Measurements from ENCODE around the gene CHST15.

CHST15 gene

GRCh38 chr10:124065382-124066125, 27.8 kb downstream of the CHST15 start:
- no peak for DNase-seq (ENCODE audit: low read depth)

GRCh38 chr10:124064676-124065075, 28.7 kb downstream of the CHST15 start:
- no peak for DNase-seq (ENCODE audit: low read depth)

- peak; percentile 50 for DNase-seq (ENCODE audit: low read depth)
These were observed 29.4 kb downstream of the CHST15 start for GRCh38 chr10:124063750-124064603.

DNA sequence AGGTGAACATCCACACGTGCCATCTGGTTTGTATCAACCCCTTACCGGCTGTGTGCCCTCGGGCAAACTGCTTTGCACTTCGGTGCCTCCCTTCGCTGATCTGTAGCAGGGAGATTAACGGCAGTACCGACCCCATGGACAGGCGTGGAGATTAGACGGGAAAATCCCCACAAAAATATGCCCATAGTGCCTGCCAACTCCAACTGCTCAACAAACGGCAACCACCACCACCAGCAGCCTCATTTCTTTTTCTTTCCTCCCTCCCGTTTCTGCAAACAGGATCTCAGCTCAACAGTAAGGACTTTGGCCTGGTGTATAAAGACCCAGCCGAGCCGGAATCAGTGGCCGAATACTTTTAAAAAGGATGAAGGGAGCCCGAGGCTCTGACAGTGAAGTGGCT, 31.0 kb downstream of the CHST15 start:
- DNase-seq (ENCODE audit: low read depth), result no peak

GRCh38 chr10:124061030-124061429, 32.4 kb downstream of the CHST15 start:
- no peak for DNase-seq (ENCODE audit: low read depth)

DNA sequence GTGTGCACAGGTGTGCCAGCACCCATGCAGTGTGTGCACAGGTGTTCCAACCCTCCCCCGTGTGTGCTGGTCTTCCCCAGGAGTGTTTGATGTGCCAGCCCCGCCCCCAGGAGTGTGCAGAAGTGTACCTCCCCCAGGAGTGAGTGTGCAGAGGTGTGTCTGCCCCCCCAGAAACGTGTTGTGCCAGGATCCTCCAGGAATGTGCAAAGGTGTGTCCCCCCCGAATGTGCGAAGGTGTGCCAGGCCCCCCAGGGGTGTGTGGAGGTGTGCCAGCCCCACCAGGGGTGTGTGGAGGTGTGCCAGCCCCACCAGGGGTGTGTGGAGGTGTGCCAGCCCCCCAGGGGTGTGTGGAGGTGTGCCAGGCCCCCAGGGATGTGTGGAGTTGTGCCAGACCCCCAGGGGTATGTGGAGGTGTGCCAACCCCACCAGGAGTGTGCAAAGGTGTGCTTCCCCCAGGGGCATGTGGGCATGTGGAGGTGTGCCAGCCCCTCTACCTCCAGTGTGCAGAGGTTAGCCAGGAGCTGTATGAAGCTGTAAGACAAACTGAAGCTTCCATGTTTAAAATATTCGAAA, 33.2 kb downstream of the CHST15 start:
- DNase-seq (ENCODE audit: low read depth), result no peak

DNA sequence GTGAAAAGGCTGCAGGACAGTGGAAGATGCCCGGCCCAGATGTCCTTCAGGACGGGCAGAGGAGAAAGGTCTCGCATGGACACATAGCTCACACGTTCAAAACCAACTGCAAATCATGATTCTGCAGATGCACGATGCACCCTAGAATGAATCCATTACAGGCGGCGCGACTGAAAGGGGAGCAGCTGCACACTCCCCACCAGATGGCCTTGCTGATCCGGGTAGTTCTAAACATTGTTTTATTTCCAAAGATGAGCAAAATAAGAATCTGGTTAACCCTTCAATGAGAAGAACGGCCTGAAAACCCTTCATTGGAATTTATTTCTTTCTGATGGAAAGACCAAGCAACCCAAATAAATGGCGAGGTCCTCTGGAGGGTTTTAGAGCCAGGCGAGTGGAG, 33.8 kb downstream of the CHST15 start:
- no peak for DNase-seq (ENCODE audit: low read depth)

- DNase-seq (ENCODE audit: low read depth), result no peak
These were observed 34.9 kb downstream of the CHST15 start for GRCh38 chr10:124058346-124059003.

GRCh38 chr10:124057601-124058000, 35.8 kb downstream of the CHST15 start:
- no peak for DNase-seq (ENCODE audit: low read depth)

DNA sequence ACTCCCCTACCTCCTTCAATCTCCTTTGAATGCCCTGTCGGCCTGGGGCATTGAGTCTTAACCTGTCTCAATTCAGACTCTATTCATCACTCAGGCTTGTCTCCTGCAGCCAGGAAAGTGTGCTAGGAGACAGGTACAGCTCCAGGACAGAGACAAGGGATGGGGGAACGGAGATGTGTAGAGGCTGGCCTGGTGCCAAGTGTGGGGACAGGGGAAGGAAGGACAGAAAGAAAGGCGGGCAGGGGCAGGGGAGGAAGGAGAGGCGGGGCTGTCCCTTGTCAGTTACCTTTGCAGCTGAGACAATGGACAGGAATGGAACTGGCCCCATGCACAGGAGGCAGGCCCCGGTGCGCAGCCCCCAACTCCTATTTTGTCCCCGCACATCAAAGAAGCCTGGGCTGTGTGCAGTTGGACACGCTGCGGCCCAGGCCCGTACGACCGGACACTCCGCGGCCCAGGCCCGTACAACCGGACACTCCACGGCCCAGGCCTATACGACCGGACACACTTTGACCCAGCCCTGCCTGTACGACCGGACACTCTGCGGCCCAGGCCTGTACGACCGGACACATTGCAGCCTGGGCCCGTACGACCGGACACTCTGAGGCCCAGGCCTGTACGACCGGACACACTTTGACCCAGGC, 36.9 kb downstream of the CHST15 start:
- DNase-seq (ENCODE audit: low read depth), result no peak

DNA sequence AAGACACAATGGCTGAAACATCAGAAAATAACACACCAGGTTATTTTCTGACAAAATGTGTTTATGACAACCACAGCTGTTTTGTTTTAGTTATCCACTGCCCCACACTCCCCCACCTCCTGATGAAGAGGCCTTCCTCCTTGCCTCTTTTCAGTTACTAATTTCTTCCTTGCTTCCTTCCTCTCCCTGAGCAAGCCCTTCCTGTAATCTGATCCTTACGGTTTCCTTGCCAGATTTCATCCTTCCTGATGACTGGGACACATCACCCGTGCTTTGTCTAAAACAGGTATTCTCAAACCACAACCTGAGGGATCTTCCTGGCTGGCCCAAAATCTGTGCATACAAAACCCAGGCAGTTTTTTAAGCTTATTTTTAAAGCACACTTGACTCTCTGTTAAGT, 39.4 kb downstream of the CHST15 start:
- DNase-seq (ENCODE audit: low read depth), result no peak

DNA sequence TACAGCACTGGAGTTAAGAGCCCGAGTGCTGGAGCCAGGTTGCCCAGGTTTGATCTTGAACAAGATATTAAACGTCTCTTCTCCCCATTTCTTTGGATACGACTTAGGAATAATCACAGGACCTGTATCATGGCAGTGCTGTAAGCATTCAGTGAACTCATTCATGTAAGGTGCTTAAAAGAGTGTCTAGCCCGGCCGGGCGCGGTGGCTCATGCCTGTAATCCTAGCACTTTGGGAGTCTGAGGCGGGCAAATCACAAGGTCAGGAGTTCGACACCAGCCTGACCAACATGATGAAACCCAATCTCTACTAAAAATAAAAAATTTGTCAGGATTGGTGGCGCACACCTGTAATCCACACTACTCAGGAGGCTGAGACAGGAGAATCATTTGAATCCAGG, 40.8 kb downstream of the CHST15 start:
- DNase-seq (ENCODE audit: low read depth), result no peak

DNA sequence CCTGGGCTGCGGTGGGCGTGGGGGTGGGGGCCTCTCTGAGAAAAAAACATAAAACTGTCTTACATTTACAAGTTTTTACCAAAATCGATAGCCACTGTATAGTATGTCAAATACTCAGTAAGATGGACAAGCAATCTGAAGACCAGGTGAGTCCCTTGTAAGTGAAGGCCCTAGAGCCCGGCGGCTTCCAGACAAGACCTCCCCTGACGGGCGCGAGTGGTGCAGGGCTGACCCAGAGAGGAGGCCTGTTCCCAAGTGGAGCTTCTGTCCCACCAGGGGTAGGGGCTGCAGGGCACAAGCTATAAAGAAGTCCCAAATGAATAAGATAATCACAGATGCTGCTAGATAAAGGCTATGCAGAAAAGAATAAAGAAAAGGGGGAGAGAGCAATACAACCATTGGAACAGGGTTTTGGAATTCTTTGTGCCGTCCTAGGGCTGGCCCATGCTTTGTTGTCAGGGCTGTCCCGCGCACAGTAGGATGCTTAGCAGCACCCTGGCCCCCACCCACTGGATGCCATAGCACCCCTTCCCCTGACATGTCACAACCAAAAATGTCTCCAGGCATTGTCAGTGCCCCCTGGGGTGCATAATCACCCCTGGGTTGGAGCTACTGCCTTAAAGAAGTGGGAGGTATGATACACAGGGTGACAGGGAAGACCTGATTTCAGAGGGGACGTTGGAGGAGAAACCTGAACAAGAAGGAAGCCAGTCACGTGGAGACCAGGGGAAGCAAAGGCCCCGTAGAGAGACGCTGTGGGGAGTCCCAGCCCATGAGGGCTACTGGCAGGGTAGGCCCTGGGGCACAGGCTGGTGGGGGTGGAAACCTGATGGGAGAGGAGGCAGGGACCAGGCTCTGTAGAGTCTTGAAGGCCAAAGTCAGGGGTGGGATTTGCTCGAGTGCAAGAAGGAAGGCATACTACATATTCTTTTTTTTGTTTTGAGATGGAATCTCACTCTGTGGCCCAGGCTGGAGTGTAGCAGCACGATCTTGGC, 43.1 kb downstream of the CHST15 start:
- DNase-seq (ENCODE audit: low read depth), result no peak

- DNase-seq (ENCODE audit: low read depth), result no peak
These were observed 43.9 kb downstream of the CHST15 start for GRCh38 chr10:124049484-124049883.

DNA sequence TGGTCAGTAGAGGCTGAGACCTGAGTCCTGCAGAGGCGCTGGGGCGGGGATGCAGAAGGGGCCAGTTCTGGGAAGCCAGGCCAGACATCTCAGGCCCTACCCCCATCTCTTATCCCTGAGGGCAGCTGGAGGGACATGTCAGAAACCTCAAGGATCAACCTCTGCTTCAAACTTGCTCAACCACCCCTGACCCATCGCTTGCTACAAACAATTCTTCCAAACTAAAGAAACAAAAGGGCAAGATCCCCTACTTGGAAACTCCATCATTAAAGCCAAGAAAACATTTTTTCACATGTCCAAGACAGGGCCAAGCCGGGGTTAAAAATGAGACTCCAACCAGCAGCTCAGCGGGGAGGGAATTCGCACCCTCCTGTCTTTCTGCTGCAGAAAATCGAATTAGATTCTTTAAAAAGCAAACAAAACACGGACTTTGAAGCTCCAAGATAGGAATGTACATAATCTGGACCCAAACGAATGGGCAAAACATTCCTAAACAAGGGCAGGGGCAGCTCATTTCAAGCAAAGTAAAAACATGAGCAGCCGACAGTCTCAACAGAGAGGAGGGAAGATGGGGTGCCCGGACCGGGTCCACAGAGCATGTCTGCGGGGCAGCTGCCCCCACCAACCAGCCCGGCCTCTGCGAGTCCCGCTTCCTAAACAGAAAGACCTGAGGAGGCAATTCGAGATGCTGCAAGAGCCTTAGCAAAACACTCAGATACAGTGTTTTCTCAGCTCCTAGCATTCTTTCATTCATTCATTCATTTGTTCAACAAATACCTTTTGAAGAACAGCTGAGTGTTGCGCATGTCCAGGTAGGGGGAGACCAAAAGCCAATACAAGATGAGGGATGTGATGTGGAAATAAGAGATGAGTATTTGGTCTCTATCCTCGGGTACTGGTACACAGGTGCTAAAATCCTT, 44.8 kb downstream of the CHST15 start:
- no peak for DNase-seq (ENCODE audit: low read depth)

- no peak for DNase-seq (ENCODE audit: low read depth)
These were observed 45.8 kb downstream of the CHST15 start for GRCh38 chr10:124047427-124048152.

- DNase-seq (ENCODE audit: low read depth), result no peak
These were observed 47.5 kb downstream of the CHST15 start for GRCh38 chr10:124045801-124046355.

DNA sequence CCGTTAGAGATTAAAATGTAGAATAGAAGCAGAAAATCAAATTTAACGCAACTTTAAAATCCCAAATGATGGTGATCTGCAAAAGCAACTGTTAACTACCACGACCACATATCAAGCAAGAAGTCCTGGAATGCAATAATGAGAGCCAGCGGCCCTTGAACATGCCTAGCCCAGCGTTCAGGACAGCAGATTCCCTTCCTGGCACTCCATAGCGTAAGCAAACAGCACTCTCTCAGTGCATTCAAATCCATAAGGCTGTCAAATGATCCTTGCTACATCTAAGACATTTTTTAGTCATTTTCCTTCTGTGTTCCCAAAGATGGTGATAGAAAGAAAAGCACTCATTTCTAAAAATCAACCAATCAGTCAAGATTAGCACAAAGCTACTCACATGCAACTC, 48.1 kb downstream of the CHST15 start:
- no peak for DNase-seq (ENCODE audit: low read depth)

Data from GM04504 (cell line).